Measurements from ENCODE around the gene PHETA2. TPM values are rescaled to one million over a fixed set of nuclear protein-coding genes. Genes with fewer than 3 reads are reported as not detected.
"Not testable (repeated sequence)": the region's sequence is repeated elsewhere in the genome, so short reads cannot be mapped to it uniquely, and the experiment has no call there.

Gene PHETA2
- total RNA-seq, 1 experiment from 2014 or later = not detected

DNA sequence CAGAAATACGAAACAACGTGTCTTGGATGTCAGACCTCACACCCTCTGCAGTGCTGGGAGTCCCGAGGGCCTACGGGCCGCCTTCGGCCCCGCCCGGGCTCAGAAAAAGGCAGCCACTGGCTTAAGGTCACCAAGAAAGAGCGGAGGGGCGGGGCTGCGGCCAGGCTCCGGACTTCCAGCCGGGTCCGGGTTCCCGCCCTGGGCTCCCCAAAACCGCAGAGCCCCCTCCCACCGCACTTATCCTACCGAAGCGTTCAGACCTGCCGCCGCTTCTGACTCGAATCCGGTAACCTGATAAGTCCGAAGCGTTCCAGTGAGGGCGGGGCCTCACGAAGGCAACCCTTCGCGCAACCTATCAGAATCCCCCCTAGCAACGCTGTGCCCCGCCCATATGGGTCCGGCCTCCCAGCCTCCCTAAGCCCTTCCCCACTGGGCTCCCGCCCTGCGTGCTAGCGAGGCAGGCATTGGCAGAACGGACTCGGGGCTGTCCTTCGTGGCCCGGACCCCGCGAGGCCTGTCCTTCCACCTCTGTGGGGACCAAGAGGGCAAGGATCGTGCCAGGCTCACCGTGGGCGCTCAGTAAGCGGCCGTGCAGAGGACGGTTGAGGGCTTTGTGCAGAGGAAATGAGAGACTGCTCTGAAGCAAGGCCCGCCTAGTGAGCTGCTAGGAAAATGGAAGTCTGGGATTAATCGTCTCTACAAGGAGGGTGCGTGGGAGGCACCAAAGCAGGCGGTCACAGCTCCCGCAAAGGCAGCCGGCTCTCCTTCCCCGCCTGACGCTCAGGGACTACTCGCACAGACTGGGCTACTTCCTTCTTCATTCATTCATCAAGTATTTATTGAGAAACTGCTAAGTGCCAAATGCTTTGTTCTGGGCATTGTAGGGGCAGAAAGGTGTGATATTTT is 3.3 kb upstream of the PHETA2 start, which contains the start of gene NAGA:
Gene NAGA, minus strand, starts transcription at position 296 of the 906 bp plus-strand sequence. CDS start 515 bp downstream, outside the sequence.
- Mint-ChIP-seq H3K4me1 (ENCODE audit: insufficient read depth, unreplicated experiment) (no peaks in the 10 kb centered on the region), H3K36me3 (ENCODE audit: insufficient read depth, unreplicated experiment) (no peaks in the 10 kb centered on the region), H3K27ac (ENCODE audit: low read depth, unreplicated experiment) (peak within 1 kb of the TSS; percentile 89), H3K27me3 (ENCODE audit: insufficient read depth, unreplicated experiment) (no peaks in the 10 kb centered on the region), H3K4me3 (ENCODE audit: unreplicated experiment) (peak within 1 kb of the TSS; percentile 82), H3K9me3 (ENCODE audit: unreplicated experiment) (no peaks in the 10 kb centered on the region)
- TF ChIP-seq, protein P1, sequence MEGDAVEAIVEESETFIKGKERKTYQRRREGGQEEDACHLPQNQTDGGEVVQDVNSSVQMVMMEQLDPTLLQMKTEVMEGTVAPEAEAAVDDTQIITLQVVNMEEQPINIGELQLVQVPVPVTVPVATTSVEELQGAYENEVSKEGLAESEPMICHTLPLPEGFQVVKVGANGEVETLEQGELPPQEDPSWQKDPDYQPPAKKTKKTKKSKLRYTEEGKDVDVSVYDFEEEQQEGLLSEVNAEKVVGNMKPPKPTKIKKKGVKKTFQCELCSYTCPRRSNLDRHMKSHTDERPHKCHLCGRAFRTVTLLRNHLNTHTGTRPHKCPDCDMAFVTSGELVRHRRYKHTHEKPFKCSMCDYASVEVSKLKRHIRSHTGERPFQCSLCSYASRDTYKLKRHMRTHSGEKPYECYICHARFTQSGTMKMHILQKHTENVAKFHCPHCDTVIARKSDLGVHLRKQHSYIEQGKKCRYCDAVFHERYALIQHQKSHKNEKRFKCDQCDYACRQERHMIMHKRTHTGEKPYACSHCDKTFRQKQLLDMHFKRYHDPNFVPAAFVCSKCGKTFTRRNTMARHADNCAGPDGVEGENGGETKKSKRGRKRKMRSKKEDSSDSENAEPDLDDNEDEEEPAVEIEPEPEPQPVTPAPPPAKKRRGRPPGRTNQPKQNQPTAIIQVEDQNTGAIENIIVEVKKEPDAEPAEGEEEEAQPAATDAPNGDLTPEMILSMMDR (IDR thresholded peaks at IDR 0.05; ENCODE audit: unreplicated experiment) = no peak
- TSS peak; percentile 55 for BruUV-seq (replicated peaks)
- intact Hi-C loops (cut with micrococcal nuclease) = no loop called here
- POLR2A ChIA-PET = interaction anchor here (0.6 to 3.6 kb wide), 12 partner anchors 9 to 977 kb away, joined by 3 to 39 read pairs (median 3); partner anchors contain the start of genes CCDC134, CENPM, NDUFA6 and SMDT1
- CTCF ChIA-PET = interaction anchor here (0.8 kb wide), 1 partner anchor 31 kb away, joined by 3 read pairs; no protein-coding TSS in a partner anchor
- peak; percentile 98 for DNase-seq (ENCODE audit: unreplicated experiment)

DNA sequence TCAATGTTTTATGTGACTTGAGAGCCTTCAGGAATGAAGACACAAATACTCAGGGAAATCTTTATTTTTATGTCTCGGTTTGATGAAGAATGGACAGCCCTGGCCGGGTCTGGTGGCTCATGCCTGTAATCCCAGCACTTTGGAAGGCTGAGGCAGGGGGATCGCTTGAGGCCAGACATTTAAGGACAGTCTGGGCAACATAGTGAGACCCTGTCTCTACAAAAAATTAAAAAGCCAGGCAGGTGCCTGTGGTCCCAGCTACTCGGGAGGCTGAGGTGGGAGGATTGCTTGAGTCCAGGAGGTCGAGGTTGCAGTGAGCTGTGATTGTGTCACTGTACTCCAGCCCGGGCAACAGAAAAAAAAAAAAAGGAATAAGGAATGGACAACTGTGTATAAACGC is 2.5 kb upstream of the PHETA2 start:
- POLR2A ChIA-PET = interaction anchor here (0.6 to 3.6 kb wide), 6 partner anchors 8 to 978 kb away, joined by 3 to 39 read pairs (median 5); partner anchors contain the start of genes CENPM, NDUFA6 and SMDT1
- DNase-seq (ENCODE audit: unreplicated experiment); intact Hi-C loops (cut with micrococcal nuclease); H3K4me1 Mint-ChIP-seq (ENCODE audit: insufficient read depth, unreplicated experiment); H3K9me3 Mint-ChIP-seq (ENCODE audit: unreplicated experiment); BruUV-seq (replicated peaks); H3K36me3 Mint-ChIP-seq (ENCODE audit: insufficient read depth, unreplicated experiment); CTCF ChIA-PET; H3K27me3 Mint-ChIP-seq (ENCODE audit: insufficient read depth, unreplicated experiment): not testable (repeated sequence)
- H3K4me3 Mint-ChIP-seq (ENCODE audit: unreplicated experiment) = peak overlapping the region; percentile 82
- peak overlapping the region; percentile 89 for H3K27ac Mint-ChIP-seq (ENCODE audit: low read depth, unreplicated experiment)

DNA sequence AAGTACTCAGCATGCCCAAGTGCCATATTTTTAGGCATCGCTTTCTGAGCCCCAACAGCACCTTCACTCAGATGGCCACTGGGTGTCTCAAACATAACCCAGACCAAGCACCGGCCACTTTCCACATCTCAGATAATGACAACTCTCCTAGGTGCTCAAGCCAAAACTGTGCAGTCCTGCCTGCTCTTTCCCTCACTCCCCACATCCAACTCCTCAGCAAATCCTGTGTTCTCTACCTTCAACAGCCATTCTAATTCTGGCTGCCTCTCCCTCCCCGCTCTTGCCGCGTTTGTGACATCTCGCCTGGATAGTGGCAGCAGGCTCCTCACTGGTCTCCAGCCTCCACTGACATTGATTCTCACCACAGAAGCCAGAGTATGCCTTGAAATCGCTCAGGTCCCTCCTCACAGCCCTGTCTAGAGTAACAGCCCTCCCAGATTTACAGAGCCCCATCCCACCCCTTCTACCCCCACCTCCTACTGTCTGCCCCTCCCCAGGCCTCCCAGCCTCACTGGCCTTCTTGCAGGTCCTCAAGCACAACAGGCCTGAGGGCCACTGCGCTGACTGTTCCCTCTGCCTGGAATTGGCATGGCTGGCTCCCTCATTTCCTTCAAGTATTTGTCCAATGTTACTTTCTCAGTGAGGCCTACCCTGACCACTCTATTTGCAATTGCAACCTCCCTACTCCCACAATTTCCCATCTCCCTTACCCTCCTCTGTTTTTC is 1.3 kb upstream of the PHETA2 start:
- TF ChIP-seq, protein P1 (IDR thresholded peaks at IDR 0.05; ENCODE audit: unreplicated experiment) = no peak
- no TSS peak for BruUV-seq (replicated peaks)
- no peaks in the 10 kb centered on the region for H3K9me3 Mint-ChIP-seq (ENCODE audit: unreplicated experiment)
- intact Hi-C loops (cut with micrococcal nuclease) = no loop called here
- DNase-seq (ENCODE audit: unreplicated experiment) = no peak
- no peaks in the 10 kb centered on the region for H3K4me1 Mint-ChIP-seq (ENCODE audit: insufficient read depth, unreplicated experiment)
- no peaks in the 10 kb centered on the region for H3K36me3 Mint-ChIP-seq (ENCODE audit: insufficient read depth, unreplicated experiment)
- H3K27ac Mint-ChIP-seq (ENCODE audit: low read depth, unreplicated experiment) = no peak overlapping the region
- ChIA-PET CTCF (no interaction called here), POLR2A (no interaction called here)
- H3K4me3 Mint-ChIP-seq (ENCODE audit: unreplicated experiment) = no peak overlapping the region
- H3K27me3 Mint-ChIP-seq (ENCODE audit: insufficient read depth, unreplicated experiment) = no peaks in the 10 kb centered on the region

- TF ChIP-seq, protein P1 (IDR thresholded peaks at IDR 0.05; ENCODE audit: unreplicated experiment) = no peak
- Mint-ChIP-seq H3K4me1 (ENCODE audit: insufficient read depth, unreplicated experiment) (no peaks in the 10 kb centered on the region), H3K27ac (ENCODE audit: low read depth, unreplicated experiment) (no peak overlapping the region), H3K4me3 (ENCODE audit: unreplicated experiment) (no peak overlapping the region), H3K27me3 (ENCODE audit: insufficient read depth, unreplicated experiment) (no peaks in the 10 kb centered on the region), H3K36me3 (ENCODE audit: insufficient read depth, unreplicated experiment) (no peaks in the 10 kb centered on the region), H3K9me3 (ENCODE audit: unreplicated experiment) (no peaks in the 10 kb centered on the region)
- DNase-seq (ENCODE audit: unreplicated experiment) = no peak
- intact Hi-C loops (cut with micrococcal nuclease) = no loop called here
- ChIA-PET POLR2A (no interaction called here), CTCF (no interaction called here)
- BruUV-seq (replicated peaks) = no TSS peak
Measured at GRCh38 chr22:42073621-42074041, 417 bp upstream of the PHETA2 start.

Data from MCF 10A (cell line).